Measurements from ENCODE around the gene TMPRSS3. TPM values are rescaled to one million over a fixed set of nuclear protein-coding genes. Genes with fewer than 3 reads are reported as not detected.

The TMPRSS3 gene
- total and polyA plus RNA-seq, 8 donors = 3.1 to 11.6 (median 7.9) TPM

- H3K9me3 ChIP-seq = no peaks in the 10 kb centered on the region
- 87 to 96% methylated on average over 8 of the region's 8 CpGs for WGBS, 2 donors
- FAIRE-seq = no peak
Measured at GRCh38 chr21:42414066-42414465, 18.2 kb upstream of the TMPRSS3 start.

GRCh38 chr21:42413500-42413899, 17.6 kb upstream of the TMPRSS3 start:
- ATAC-seq = no peak
- Histone ChIP-seq H3K27me3 (no peaks in the 10 kb centered on the region), H3K27ac (no peak overlapping the region), H3K4me1 (no peaks in the 10 kb centered on the region), H3K4me3 (no peak overlapping the region), H3K9me3 (no peaks in the 10 kb centered on the region), H3K36me3 (no peaks in the 10 kb centered on the region)
- intact Hi-C loops (cut with DNase I) = no loop called here
- no peak for FAIRE-seq
- no peak for DNase-seq
- TF ChIP-seq CTCF (IDR thresholded peaks at IDR 0.05) = no peak
- 84 to 89% methylated on average over 4 of the region's 4 CpGs for WGBS, 2 donors

More at GRCh38 chr21:42414066-42414465, 18.2 kb upstream of the TMPRSS3 start:
- H3K36me3 ChIP-seq = no peaks in the 10 kb centered on the region
- no peak for ATAC-seq
- no peaks in the 10 kb centered on the region for H3K27me3 ChIP-seq
- intact Hi-C loops (cut with DNase I) = no loop called here
- no peaks in the 10 kb centered on the region for H3K4me1 ChIP-seq
- H3K4me3 ChIP-seq = no peak overlapping the region
- TF ChIP-seq CTCF (IDR thresholded peaks at IDR 0.05) = no peak
- H3K27ac ChIP-seq = no peak overlapping the region
- no peak for DNase-seq

GRCh38 chr21:42413093-42413492, 17.2 kb upstream of the TMPRSS3 start:
- H3K4me1 ChIP-seq = no peaks in the 10 kb centered on the region
- intact Hi-C loops (cut with DNase I) = no loop called here
- no peak for ATAC-seq
- no peak for DNase-seq
- H3K27ac ChIP-seq = no peak overlapping the region
- 77 to 86% methylated on average over 14 of the region's 14 CpGs for WGBS, 2 donors
- no peak for TF ChIP-seq CTCF (IDR thresholded peaks at IDR 0.05)
- no peak overlapping the region for H3K4me3 ChIP-seq
- no peak for FAIRE-seq
- no peaks in the 10 kb centered on the region for H3K9me3 ChIP-seq
- no peaks in the 10 kb centered on the region for H3K27me3 ChIP-seq
- H3K36me3 ChIP-seq = no peaks in the 10 kb centered on the region

- Histone ChIP-seq H3K4me3 (no peak overlapping the region), H3K27ac (no peak overlapping the region), H3K4me1 (no peaks in the 10 kb centered on the region), H3K36me3 (no peaks in the 10 kb centered on the region), H3K9me3 (no peaks in the 10 kb centered on the region), H3K27me3 (no peaks in the 10 kb centered on the region)
- 70 to 77% methylated on average over 5 of the region's 5 CpGs for WGBS, 2 donors
- TF ChIP-seq CTCF (IDR thresholded peaks at IDR 0.05) = no peak
- intact Hi-C loops (cut with DNase I) = no loop called here
- DNase-seq = no peak
- no peak for ATAC-seq
- FAIRE-seq = no peak
Measured at GRCh38 chr21:42412636-42412933, 16.7 kb upstream of the TMPRSS3 start.

- ATAC-seq (peak in 2 of 4 donors; percentile 42 to 74), FAIRE-seq (no peak), DNase-seq (no peak)
- Histone ChIP-seq H3K27me3 (no peaks in the 10 kb centered on the region), H3K4me1 (no peaks in the 10 kb centered on the region), H3K4me3 (no peak overlapping the region), H3K36me3 (no peaks in the 10 kb centered on the region), H3K27ac (no peak overlapping the region), H3K9me3 (no peaks in the 10 kb centered on the region)
- TF ChIP-seq CTCF (IDR thresholded peaks at IDR 0.05) = no peak
- intact Hi-C loops (cut with DNase I) = no loop called here
- WGBS, 2 donors = 65 to 75% methylated on average over 21 of the region's 21 CpGs
Measured at GRCh38 chr21:42411891-42412635, 16.2 kb upstream of the TMPRSS3 start.
